Esophagus squamous epithelium (tissue), 4 donors: ENCODE data around the gene WHAMM.

Experiments
- POLR2A ChIP-seq, 4 donors: fragments of 450-650 bp; IDR thresholded peaks; one replicate each; pipeline ENCODE4 v1.6.1; 2017; ENCODE audit warnings: antibody characterized with exemption in 4 of 4, mild to moderate bottlenecking in 4 of 4, moderate library complexity in 3 of 4
- TF ChIP-seq, protein P1 (sequence below), 6 experiments: fragments of 450-650 bp in 4 of 6; fragments of 200-600 bp in 2 of 6; sonication (generic) in 2 of 6; IDR thresholded peaks; one replicate each; pipeline ENCODE4 v1.5.1; 2016 to 2019; ENCODE audit warnings: antibody characterized with exemption in 6 of 6, mild to moderate bottlenecking in 4 of 6, moderate library complexity in 4 of 6

DNA sequence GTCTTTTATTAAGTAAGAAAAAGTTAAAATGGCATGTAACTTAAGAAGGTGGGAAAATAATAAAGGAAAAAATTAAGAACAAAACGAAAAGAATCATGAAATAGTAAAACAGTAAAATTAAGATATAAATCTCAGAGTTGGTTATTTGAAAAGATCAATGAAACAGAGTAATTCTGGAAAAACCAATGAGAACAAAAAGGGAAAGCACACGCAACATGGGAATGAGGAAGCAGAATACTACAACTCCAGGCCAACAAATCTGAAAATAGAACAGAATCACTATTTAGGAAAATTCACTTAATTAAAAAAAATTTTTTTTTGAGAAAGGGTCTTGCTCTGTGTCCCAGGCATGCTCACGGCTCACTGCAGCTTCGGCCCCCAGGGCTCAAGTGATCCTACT is 30.7 kb downstream of the WHAMM start:
- TF ChIP-seq, protein P1, sequence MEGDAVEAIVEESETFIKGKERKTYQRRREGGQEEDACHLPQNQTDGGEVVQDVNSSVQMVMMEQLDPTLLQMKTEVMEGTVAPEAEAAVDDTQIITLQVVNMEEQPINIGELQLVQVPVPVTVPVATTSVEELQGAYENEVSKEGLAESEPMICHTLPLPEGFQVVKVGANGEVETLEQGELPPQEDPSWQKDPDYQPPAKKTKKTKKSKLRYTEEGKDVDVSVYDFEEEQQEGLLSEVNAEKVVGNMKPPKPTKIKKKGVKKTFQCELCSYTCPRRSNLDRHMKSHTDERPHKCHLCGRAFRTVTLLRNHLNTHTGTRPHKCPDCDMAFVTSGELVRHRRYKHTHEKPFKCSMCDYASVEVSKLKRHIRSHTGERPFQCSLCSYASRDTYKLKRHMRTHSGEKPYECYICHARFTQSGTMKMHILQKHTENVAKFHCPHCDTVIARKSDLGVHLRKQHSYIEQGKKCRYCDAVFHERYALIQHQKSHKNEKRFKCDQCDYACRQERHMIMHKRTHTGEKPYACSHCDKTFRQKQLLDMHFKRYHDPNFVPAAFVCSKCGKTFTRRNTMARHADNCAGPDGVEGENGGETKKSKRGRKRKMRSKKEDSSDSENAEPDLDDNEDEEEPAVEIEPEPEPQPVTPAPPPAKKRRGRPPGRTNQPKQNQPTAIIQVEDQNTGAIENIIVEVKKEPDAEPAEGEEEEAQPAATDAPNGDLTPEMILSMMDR (IDR thresholded peaks at IDR 0.05): no peak
- no peak for TF ChIP-seq POLR2A (IDR thresholded peaks at IDR 0.05)
